Glutamatergic neuron (in vitro differentiated cells): ENCODE results near the gene AFF2. TPM values are rescaled to one million over a fixed set of nuclear protein-coding genes. Genes with fewer than 3 reads are reported as not detected.

Source experiments
- DNase-seq: peaks from one replicate; pipeline ENCODE4 v3.0.0; 2022
- H3K27ac Mint-ChIP-seq: one replicate; pipeline ENCODE4 v1.8.0; 2020; ENCODE audit warnings: mild to moderate bottlenecking, mixed read lengths, inconsistent platforms; ENCODE audit not compliant: unreplicated experiment
- H3K27me3 Mint-ChIP-seq: one replicate; pipeline ENCODE4 v1.8.0; 2020; ENCODE audit warnings: mild to moderate bottlenecking, moderate library complexity, mixed read lengths, inconsistent platforms; ENCODE audit not compliant: unreplicated experiment
- H3K36me3 Mint-ChIP-seq: one replicate; pipeline ENCODE4 v1.8.0; 2020; ENCODE audit warnings: mild to moderate bottlenecking, mixed read lengths, inconsistent platforms; ENCODE audit not compliant: unreplicated experiment
- H3K4me1 Mint-ChIP-seq: one replicate; pipeline ENCODE4 v1.8.0; 2020; ENCODE audit warnings: mild to moderate bottlenecking, low read depth, mixed read lengths, inconsistent platforms; ENCODE audit not compliant: unreplicated experiment
- H3K4me3 Mint-ChIP-seq: one replicate; pipeline ENCODE4 v1.8.0; 2020; ENCODE audit warnings: mild to moderate bottlenecking, mixed read lengths, inconsistent platforms; ENCODE audit not compliant: unreplicated experiment
- H3K9me3 Mint-ChIP-seq: one replicate; pipeline ENCODE4 v1.8.0; 2020; ENCODE audit warnings: mild to moderate bottlenecking, moderate library complexity, mixed read lengths, inconsistent platforms; ENCODE audit not compliant: unreplicated experiment
- total RNA-seq: library from RNA; stranded (reverse); fragmentation: NEBNext Ultra II Directional; extraction: Animal tissue kit (Norgen Biotek cat#: 25700); gene quantifications from one replicate; pipeline ENCODE4 v1.2.1, GENCODE V29; 2021; ENCODE audit not compliant: unreplicated experiment
- TF ChIP-seq, protein P1 (sequence below): fragments of 200-600 bp; sonication (generic); IDR thresholded peaks from one replicate; pipeline ENCODE4 v1.5.0; 2021; ENCODE audit not compliant: partially characterized antibody, unreplicated experiment

The AFF2 gene
- total RNA-seq, 1 donor from 2014 or later: 12.2 TPM

DNA sequence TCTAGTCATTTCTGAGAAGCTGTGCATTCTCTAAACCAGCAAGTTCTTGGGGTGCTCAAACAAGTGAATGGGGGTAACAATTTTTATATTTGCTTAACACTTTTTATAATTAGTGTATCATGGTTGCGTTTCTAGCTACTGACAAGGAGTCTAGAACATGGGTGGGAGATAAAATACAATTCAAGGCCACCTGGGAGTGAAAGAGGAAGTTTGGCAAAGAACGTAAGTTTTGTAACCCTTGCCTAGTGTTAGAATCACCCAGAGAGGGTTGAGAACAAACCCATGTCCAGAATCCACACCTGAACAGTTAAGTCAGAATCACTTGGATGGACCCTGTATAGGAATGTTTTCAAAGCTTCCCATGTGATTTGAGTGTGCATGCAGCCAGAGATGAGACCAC is 92.7 kb downstream of the AFF2 start:
- no peak for DNase-seq
- Mint-ChIP-seq H3K27me3 (no peaks in the 10 kb centered on the region), H3K4me1 (peaks cover 2% of the 10 kb centered on the region), H3K9me3 (no peaks in the 10 kb centered on the region), H3K36me3 (no peaks in the 10 kb centered on the region), H3K27ac (no peak overlapping the region), H3K4me3 (no peak overlapping the region)
- TF ChIP-seq, protein P1, sequence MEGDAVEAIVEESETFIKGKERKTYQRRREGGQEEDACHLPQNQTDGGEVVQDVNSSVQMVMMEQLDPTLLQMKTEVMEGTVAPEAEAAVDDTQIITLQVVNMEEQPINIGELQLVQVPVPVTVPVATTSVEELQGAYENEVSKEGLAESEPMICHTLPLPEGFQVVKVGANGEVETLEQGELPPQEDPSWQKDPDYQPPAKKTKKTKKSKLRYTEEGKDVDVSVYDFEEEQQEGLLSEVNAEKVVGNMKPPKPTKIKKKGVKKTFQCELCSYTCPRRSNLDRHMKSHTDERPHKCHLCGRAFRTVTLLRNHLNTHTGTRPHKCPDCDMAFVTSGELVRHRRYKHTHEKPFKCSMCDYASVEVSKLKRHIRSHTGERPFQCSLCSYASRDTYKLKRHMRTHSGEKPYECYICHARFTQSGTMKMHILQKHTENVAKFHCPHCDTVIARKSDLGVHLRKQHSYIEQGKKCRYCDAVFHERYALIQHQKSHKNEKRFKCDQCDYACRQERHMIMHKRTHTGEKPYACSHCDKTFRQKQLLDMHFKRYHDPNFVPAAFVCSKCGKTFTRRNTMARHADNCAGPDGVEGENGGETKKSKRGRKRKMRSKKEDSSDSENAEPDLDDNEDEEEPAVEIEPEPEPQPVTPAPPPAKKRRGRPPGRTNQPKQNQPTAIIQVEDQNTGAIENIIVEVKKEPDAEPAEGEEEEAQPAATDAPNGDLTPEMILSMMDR: no peak

DNA sequence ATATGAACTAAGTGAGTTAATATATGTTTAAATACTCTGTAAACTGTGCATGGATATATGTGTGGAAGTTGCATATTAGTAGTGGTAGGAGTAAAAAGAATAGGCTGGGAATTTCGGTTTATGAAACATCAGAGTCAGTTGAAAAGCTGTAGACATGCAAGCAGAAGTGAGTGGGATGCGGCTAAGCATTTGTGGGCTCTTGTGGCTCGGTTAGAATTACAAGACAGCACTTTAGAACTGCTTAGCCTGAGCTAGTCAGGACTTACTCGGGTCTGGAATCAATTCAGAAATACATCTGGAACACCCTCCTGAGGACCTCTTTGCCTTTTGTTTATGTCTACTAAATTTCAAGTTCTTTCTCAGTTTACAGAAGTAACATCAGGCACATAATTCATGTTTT is 93.6 kb downstream of the AFF2 start:
- TF ChIP-seq, protein P1: no peak
- no peaks in the 10 kb centered on the region for H3K4me1 Mint-ChIP-seq
- H3K27me3 Mint-ChIP-seq: no peaks in the 10 kb centered on the region
- H3K9me3 Mint-ChIP-seq: no peaks in the 10 kb centered on the region
- H3K36me3 Mint-ChIP-seq: no peaks in the 10 kb centered on the region
- no peak for DNase-seq
- no peak overlapping the region for H3K27ac Mint-ChIP-seq
- H3K4me3 Mint-ChIP-seq: no peak overlapping the region

DNA sequence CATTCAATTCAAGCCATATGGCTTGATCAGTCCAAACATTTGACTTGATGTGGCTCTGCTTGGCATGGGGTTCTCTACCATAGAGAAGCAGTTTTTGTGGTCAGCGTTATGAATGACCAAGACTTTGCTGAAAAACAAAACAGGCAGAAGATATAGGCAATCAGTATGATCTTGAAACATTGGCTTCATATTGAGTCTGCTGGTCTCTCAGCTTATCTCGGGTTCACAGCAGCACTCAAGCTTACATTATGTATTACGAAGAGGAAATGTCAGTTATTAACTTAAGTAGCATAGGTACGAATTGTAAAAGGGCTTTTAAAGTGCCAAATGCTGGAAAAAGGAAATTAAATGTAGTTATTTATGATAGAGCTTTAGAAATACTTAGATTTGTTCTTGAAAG is 99.0 kb downstream of the AFF2 start:
- H3K4me1 Mint-ChIP-seq: peaks cover 8% of the 10 kb centered on the region
- H3K4me3 Mint-ChIP-seq: no peak overlapping the region
- TF ChIP-seq, protein P1: no peak
- no peaks in the 10 kb centered on the region for H3K27me3 Mint-ChIP-seq
- no peak for DNase-seq
- no peak overlapping the region for H3K27ac Mint-ChIP-seq
- no peaks in the 10 kb centered on the region for H3K9me3 Mint-ChIP-seq
- no peaks in the 10 kb centered on the region for H3K36me3 Mint-ChIP-seq

DNA sequence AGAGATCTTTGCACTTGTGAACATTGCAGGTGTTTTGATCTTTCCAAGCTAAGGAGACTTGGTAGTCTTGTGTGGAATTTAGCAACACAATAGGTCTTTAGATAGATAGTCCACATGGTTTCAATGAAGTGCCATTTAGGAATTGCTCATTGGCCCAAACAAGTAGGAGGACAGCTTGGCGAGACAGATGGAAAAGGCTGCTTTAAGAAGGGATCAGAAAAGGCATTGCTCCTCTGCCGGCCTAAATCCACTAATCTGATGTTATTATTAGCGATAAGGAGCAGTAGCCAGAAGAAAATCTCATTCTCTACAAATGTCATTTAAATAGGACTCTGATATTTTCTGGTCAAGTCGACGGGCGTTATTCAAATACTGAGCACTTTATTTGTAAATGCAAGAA is 99.7 kb downstream of the AFF2 start:
- Mint-ChIP-seq H3K4me1 (peaks cover 8% of the 10 kb centered on the region), H3K9me3 (no peaks in the 10 kb centered on the region), H3K27ac (peak overlapping the region; percentile 62), H3K4me3 (peak overlapping the region; percentile 28), H3K36me3 (no peaks in the 10 kb centered on the region), H3K27me3 (no peaks in the 10 kb centered on the region)
- TF ChIP-seq, protein P1: no peak
- no peak for DNase-seq

DNA sequence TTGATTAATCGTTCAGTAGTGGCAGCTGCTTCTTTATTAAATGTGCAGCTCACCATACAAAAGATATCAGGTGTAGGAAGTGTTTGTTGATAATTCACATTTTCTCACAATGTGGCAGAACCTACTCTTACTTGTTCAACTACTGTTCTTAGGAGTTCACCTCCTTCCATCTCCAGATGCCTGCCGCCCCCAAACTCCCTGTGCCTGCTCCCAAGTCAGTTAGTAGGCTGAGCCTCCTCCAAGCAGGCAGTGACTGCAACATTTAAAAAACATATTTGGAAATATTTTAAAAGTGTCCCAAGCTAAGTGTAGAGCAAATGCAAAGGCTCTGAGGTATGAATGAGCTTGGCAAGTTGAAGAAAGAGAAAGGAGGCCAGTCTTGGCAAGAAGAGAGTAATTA is 100.2 kb downstream of the AFF2 start:
- Mint-ChIP-seq H3K27me3 (no peaks in the 10 kb centered on the region), H3K4me1 (peaks cover 8% of the 10 kb centered on the region), H3K27ac (no peak overlapping the region)

More for the DNA sequence above, 100.2 kb downstream of the AFF2 start:
- H3K36me3 Mint-ChIP-seq: no peaks in the 10 kb centered on the region
- no peaks in the 10 kb centered on the region for H3K9me3 Mint-ChIP-seq
- TF ChIP-seq, protein P1: no peak
- H3K4me3 Mint-ChIP-seq: no peak overlapping the region
- DNase-seq: no peak
